DND-41 (cell line): ENCODE measurements around the gene PEX12.

Source experiments
- CTCF ChIP-seq: IDR thresholded peaks from 2 replicates; pipeline ENCODE4 v1.5.1; 2012; ENCODE audit warnings: borderline replicate concordance, low read length, moderate library complexity, mild to moderate bottlenecking; ENCODE audit not compliant: poor library complexity, severe bottlenecking; ENCODE audit errors: extremely low read depth
- EZH2 ChIP-seq: IDR thresholded peaks from 3 replicates; pipeline ENCODE4 v1.6.1; 2012; ENCODE audit warnings: borderline replicate concordance, low read depth, mild to moderate bottlenecking, moderate library complexity, low read length, inconsistent platforms; ENCODE audit not compliant: severe bottlenecking

DNA sequence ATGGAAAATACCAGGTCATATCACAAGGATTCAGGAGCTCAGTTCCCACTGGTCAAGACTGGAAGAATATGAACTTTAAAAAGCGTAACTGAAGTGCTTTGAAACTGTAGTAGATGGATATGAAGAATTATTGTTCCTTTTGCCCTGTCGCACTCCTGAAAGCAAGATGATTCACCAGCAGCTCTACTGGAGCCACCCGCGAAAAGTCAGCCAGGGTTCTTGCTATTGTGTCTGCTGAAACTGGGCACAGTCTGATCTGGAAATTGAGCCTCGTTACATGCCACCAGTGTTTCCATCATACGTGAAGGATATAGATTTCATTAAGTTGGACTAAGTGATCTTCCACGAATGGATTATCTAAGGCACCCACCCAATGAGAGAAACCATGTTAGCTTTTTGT, 25.3 kb upstream of the PEX12 start:
- TF ChIP-seq EZH2 (no peak), CTCF (no peak)
